Cardiac muscle cell (in vitro differentiated cells and primary cell): Measurements from ENCODE around the gene ITGAE. TPM values are rescaled to one million over a fixed set of nuclear protein-coding genes. Genes with fewer than 3 reads are reported as not detected.

Experiments
- DNase-seq, 2 donors: peaks; one replicate each; pipeline versions ENCODE4 v3.0.0 to v3.0.0-alpha.2; 2010 to 2017; ENCODE audit warnings: low read depth in 1 of 2, low spot score in 1 of 2
- H3K27ac ChIP-seq: fragments of 200-600 bp; sonication (generic); 2 replicates; pipeline ENCODE4 v1.5.1; 2016
- H3K27me3 ChIP-seq: fragments of 200-600 bp; sonication (generic); 2 replicates; pipeline ENCODE4 v1.6.0; 2016; ENCODE audit warnings: control low read depth
- H3K36me3 ChIP-seq: fragments of 200-600 bp; sonication (generic); 2 replicates; pipeline ENCODE4 v1.5.1; 2016; ENCODE audit warnings: control low read depth
- H3K4me1 ChIP-seq: fragments of 200-600 bp; sonication (generic); 2 replicates; pipeline ENCODE4 v1.8.1; 2017; ENCODE audit warnings: low read depth, mild to moderate bottlenecking, mixed run types
- H3K4me3 ChIP-seq: fragments of 200-600 bp; sonication (generic); 2 replicates; pipeline ENCODE4 v1.5.1; 2016; ENCODE audit warnings: mild to moderate bottlenecking
- H3K9me3 ChIP-seq: fragments of 200-600 bp; sonication (generic); 2 replicates; pipeline ENCODE4 v1.5.1; 2017; ENCODE audit warnings: low read depth, mild to moderate bottlenecking, control low read depth
- CTCF ChIP-seq: IDR thresholded peaks from 2 replicates; pipeline ENCODE4 v1.5.1; 2012; ENCODE audit warnings: low read depth, mild to moderate bottlenecking, low read length
- polyA plus RNA-seq: library from polyadenylated mRNA; unstranded; fragments of >200 nt; fragmentation: Nextera tagmentation; extraction: Ambion mirVana; gene quantifications from 2 replicates; pipeline ENCODE4 v1.2.1, GENCODE V29; 2016
- total RNA-seq: library from RNA; depleted of rRNA; stranded (reverse); fragments of >200 nt; gene quantifications from 2 replicates; pipeline ENCODE4 v1.2.3, GENCODE V29; 2016

Gene ITGAE
- total and polyA plus RNA-seq, 2 experiments from 2014 or later, result 15.6 to 86.6 TPM

GRCh38 chr17:3801792-3802191, 804 bp upstream of the ITGAE start:
- TF ChIP-seq CTCF, result no peak
- Histone ChIP-seq H3K27me3 (no peaks in the 10 kb centered on the region), H3K27ac (peak overlapping the region; percentile 55), H3K36me3 (no peaks in the 10 kb centered on the region), H3K4me3 (no peak overlapping the region), H3K9me3 (no peaks in the 10 kb centered on the region), H3K4me1 (no peaks in the 10 kb centered on the region)
- DNase-seq, result no peak

GRCh38 chr17:3801347-3801746, 359 bp upstream of the ITGAE start:
- TF ChIP-seq CTCF, result no peak
- Histone ChIP-seq H3K27ac (peak overlapping the region; percentile 55), H3K9me3 (no peaks in the 10 kb centered on the region), H3K27me3 (no peaks in the 10 kb centered on the region), H3K36me3 (no peaks in the 10 kb centered on the region), H3K4me1 (no peaks in the 10 kb centered on the region), H3K4me3 (no peak overlapping the region)
- no peak for DNase-seq

GRCh38 chr17:3799181-3799945, 1.6 kb downstream of the ITGAE start:
- no peak overlapping the region for H3K4me3 ChIP-seq
- no peak overlapping the region for H3K27ac ChIP-seq
- DNase-seq, result no peak
- no peaks in the 10 kb centered on the region for H3K4me1 ChIP-seq
- no peaks in the 10 kb centered on the region for H3K9me3 ChIP-seq
- no peaks in the 10 kb centered on the region for H3K36me3 ChIP-seq
- H3K27me3 ChIP-seq, result no peaks in the 10 kb centered on the region
- TF ChIP-seq CTCF, result no peak

GRCh38 chr17:3798273-3799180, 2.5 kb downstream of the ITGAE start:
- no peak overlapping the region for H3K27ac ChIP-seq
- DNase-seq, result peak in 1 of 2 donors; percentile 32
- H3K4me3 ChIP-seq, result no peak overlapping the region
- TF ChIP-seq CTCF, result no peak
- H3K4me1 ChIP-seq, result no peaks in the 10 kb centered on the region
- no peaks in the 10 kb centered on the region for H3K9me3 ChIP-seq
- no peaks in the 10 kb centered on the region for H3K27me3 ChIP-seq
- no peaks in the 10 kb centered on the region for H3K36me3 ChIP-seq

- H3K27me3 ChIP-seq, result no peaks in the 10 kb centered on the region
- no peaks in the 10 kb centered on the region for H3K4me1 ChIP-seq
- DNase-seq, result no peak
- no peaks in the 10 kb centered on the region for H3K36me3 ChIP-seq
- no peak overlapping the region for H3K4me3 ChIP-seq
- H3K9me3 ChIP-seq, result no peaks in the 10 kb centered on the region
- no peak overlapping the region for H3K27ac ChIP-seq
- no peak for TF ChIP-seq CTCF
Measured at GRCh38 chr17:3796822-3797170, 4.2 kb downstream of the ITGAE start.
